KOPT-K1 (cell line): ENCODE data around the gene CBY3.
A peak's percentile ranks its signal among the peaks of the same experiment; 100 is the strongest.
"Not testable (repeated sequence)": the region's sequence is repeated elsewhere in the genome, so short reads cannot be mapped to it uniquely, and the experiment has no call there.

Experiments
- H3K27ac ChIP-seq: fragments of 200-600 bp; sonication (generic); 2 replicates; pipeline ENCODE4 v1.5.1; 2016; ENCODE audit warnings: antibody characterized with exemption, mild to moderate bottlenecking, low read depth, low read length; ENCODE audit not compliant: poor library complexity, severe bottlenecking
- H3K36me3 ChIP-seq: fragments of 200-600 bp; sonication (generic); 2 replicates; pipeline ENCODE4 v1.5.1; 2017; ENCODE audit warnings: antibody characterized with exemption, mild to moderate bottlenecking, low read length, moderate library complexity; ENCODE audit not compliant: insufficient read depth
- H3K9me3 ChIP-seq: fragments of 200-600 bp; sonication (generic); 2 replicates; pipeline ENCODE4 v1.5.1; 2017; ENCODE audit warnings: antibody characterized with exemption, low read length, mild to moderate bottlenecking; ENCODE audit not compliant: insufficient read depth, poor library complexity, severe bottlenecking

Gene CBY3

GRCh38 chr5:179680780-179681401 lies at the start of gene CBY3:
CBY3 (minus strand) TSS chr5:179681034; CDS start chr5:179680918, 116 bp downstream.
- peaks cover 8% of the 10 kb centered on the region; the same call in 1 of the 2 replicates for H3K36me3 ChIP-seq
- no peak within 1 kb of the TSS for H3K27ac ChIP-seq
- no peaks in the 10 kb centered on the region for H3K9me3 ChIP-seq

- Histone ChIP-seq H3K36me3 (peaks cover 59% of the 10 kb centered on the region), H3K27ac (no peak overlapping the region), H3K9me3 (no peaks in the 10 kb centered on the region)
Observed at GRCh38 chr5:179730356-179730755, 49.5 kb upstream of the CBY3 start.

- H3K36me3 ChIP-seq: peaks cover 65% of the 10 kb centered on the region
- H3K27ac ChIP-seq: no peak overlapping the region
- no peaks in the 10 kb centered on the region for H3K9me3 ChIP-seq
Observed at GRCh38 chr5:179729727-179730126, 48.9 kb upstream of the CBY3 start.

GRCh38 chr5:179729303-179729702 lies 48.5 kb upstream of the CBY3 start:
- H3K36me3 ChIP-seq: peaks cover 70% of the 10 kb centered on the region
- no peaks in the 10 kb centered on the region for H3K9me3 ChIP-seq
- H3K27ac ChIP-seq: no peak overlapping the region

- Histone ChIP-seq H3K27ac (no peak overlapping the region), H3K9me3 (no peaks in the 10 kb centered on the region), H3K36me3 (peaks cover 92% of the 10 kb centered on the region)
Observed at GRCh38 chr5:179727106-179727505, 46.3 kb upstream of the CBY3 start.

- Histone ChIP-seq H3K9me3 (no peaks in the 10 kb centered on the region), H3K36me3 (peaks cover 100% of the 10 kb centered on the region)
Observed at GRCh38 chr5:179724163-179724562, 43.3 kb upstream of the CBY3 start.

GRCh38 chr5:179720222-179720621 lies 39.4 kb upstream of the CBY3 start:
- Histone ChIP-seq H3K36me3 (peaks cover 100% of the 10 kb centered on the region), H3K9me3 (no peaks in the 10 kb centered on the region), H3K27ac (no peak overlapping the region)

More at GRCh38 chr5:179724163-179724562, 43.3 kb upstream of the CBY3 start:
- no peak overlapping the region for H3K27ac ChIP-seq

GRCh38 chr5:179716286-179716685 lies 35.5 kb upstream of the CBY3 start:
- H3K36me3 ChIP-seq: peaks cover 99% of the 10 kb centered on the region
- H3K9me3 ChIP-seq: no peaks in the 10 kb centered on the region
- no peak overlapping the region for H3K27ac ChIP-seq

GRCh38 chr5:179700401-179700918 lies 19.6 kb upstream of the CBY3 start:
- H3K9me3 ChIP-seq: no peaks in the 10 kb centered on the region
- H3K27ac ChIP-seq: peak overlapping the region; percentile 98
- peaks cover 51% of the 10 kb centered on the region for H3K36me3 ChIP-seq

- Histone ChIP-seq H3K36me3 (peaks cover 44% of the 10 kb centered on the region), H3K27ac (peak overlapping the region; percentile 98), H3K9me3 (no peaks in the 10 kb centered on the region)
Observed at GRCh38 chr5:179699616-179700237, 18.9 kb upstream of the CBY3 start.

GRCh38 chr5:179698935-179699615 lies 18.2 kb upstream of the CBY3 start, which contains the start of gene CANX:
CANX (plus strand) TSS chr5:179698967; CDS start chr5:179705682, 6,715 bp downstream.
- Histone ChIP-seq H3K36me3 (peaks cover 39% of the 10 kb centered on the region), H3K9me3 (no peaks in the 10 kb centered on the region), H3K27ac (peak within 1 kb of the TSS; percentile 98)

GRCh38 chr5:179697993-179698934 lies 17.4 kb upstream of the CBY3 start:
- Histone ChIP-seq H3K27ac (peak overlapping the region; percentile 98), H3K9me3 (no peaks in the 10 kb centered on the region), H3K36me3 (peaks cover 31% of the 10 kb centered on the region)

- not testable (repeated sequence) for H3K9me3 ChIP-seq
- H3K36me3 ChIP-seq: peaks cover 24% of the 10 kb centered on the region
- peak overlapping the region; percentile 98 for H3K27ac ChIP-seq
Observed at GRCh38 chr5:179697543-179697942, 16.7 kb upstream of the CBY3 start.

- Histone ChIP-seq H3K27ac (peak overlapping the region; percentile 98), H3K9me3 (no peaks in the 10 kb centered on the region)
Observed at GRCh38 chr5:179697108-179697507, 16.3 kb upstream of the CBY3 start.

More at GRCh38 chr5:179697108-179697507, 16.3 kb upstream of the CBY3 start:
- H3K36me3 ChIP-seq: peaks cover 19% of the 10 kb centered on the region
